K562 (cell line): Measurements from ENCODE around the gene LRRC7. TPM values are rescaled to one million over a fixed set of nuclear protein-coding genes. Genes with fewer than 3 reads are reported as not detected.

Experiments
- ATAC-seq: fragments of 200-7000 bp; cut with Tn5 transposase; 3 replicates; pipeline ENCODE4 v1.9.1; 2020; ENCODE audit warnings: moderate library complexity
- BruUV-seq: library from RNA; stranded (reverse); fragments of 400-500 nt; replicated peaks from 2 replicates; lab custom pipeline; 2021; lab: Mats Ljungman, UMichigan
- CTCF ChIA-PET: fragments of 300-600 bp; formaldehyde crosslinking; extraction: SDS; loops from one replicate; lab custom pipeline; 2021; ENCODE audit warnings: low intra/inter-chr PET ratio; lab: Yijun Ruan, JAX
- POLR2A ChIA-PET: fragments of 300-600, 350-650 bp; sonication (Branson Sonifier 250); formaldehyde crosslinking; extraction: SDS; loops from one replicate; lab custom pipeline; 2021; ENCODE audit warnings: antibody characterized with exemption, inconsistent platforms; lab: Yijun Ruan, JAX
- DNase-seq, 4 experiments: peaks; one replicate each; pipeline versions ENCODE4 v3.0.0 to v3.0.0-alpha.2; 2011 to 2018; ENCODE audit warnings: low spot score in 3 of 4, mixed read lengths in 3 of 4; ENCODE audit errors: extremely low read depth in 1 of 4
- FAIRE-seq: peaks from 2 replicates; lab custom pipeline; 2011; peaks lifted over from hg19 to GRCh38; lab: Jason Lieb, UNC
- H2AFZ ChIP-seq: 2 replicates; pipeline ENCODE4 v1.6.0; 2011; ENCODE audit warnings: low read depth, low read length, control low read depth, inconsistent platforms
- H3K27ac ChIP-seq: fragments of 200-600 bp; 3 replicates; pipeline ENCODE4 v1.8.0; 2011; ENCODE audit warnings: low read depth, mild to moderate bottlenecking, control low read depth, inconsistent platforms, low read length, moderate library complexity, mixed read lengths; ENCODE audit errors: extremely low read depth
- H3K27me3 ChIP-seq, 2 experiments: fragments of 300-600 bp in 1 of 2; 2 replicates in 1 of 2; 3 replicates in 1 of 2; pipeline versions ENCODE4 v1.6.0 to v1.8.0; 2011; ENCODE audit warnings: inconsistent platforms in 2 of 2, low read length in 2 of 2, mild to moderate bottlenecking in 1 of 2, mixed read lengths in 1 of 2, moderate library complexity in 1 of 2; ENCODE audit not compliant: control insufficient read depth in 2 of 2, insufficient read depth in 2 of 2
- H3K36me3 ChIP-seq: fragments of 300-600 bp; 3 replicates; pipeline ENCODE4 v1.8.0; 2011; ENCODE audit warnings: mild to moderate bottlenecking, low read length, inconsistent platforms; ENCODE audit not compliant: control insufficient read depth, insufficient read depth
- H3K4me1 ChIP-seq, 2 experiments: fragments of 200-600 bp in 1 of 2; replicated peaks in 1 of 2; 2 replicates in 1 of 2; 3 replicates in 1 of 2; pipeline versions ENCODE4 v1.5.1 to v1.8.0; 2011; ENCODE audit warnings: inconsistent platforms in 2 of 2, low read length in 2 of 2, mild to moderate bottlenecking in 1 of 2, mixed read lengths in 1 of 2, moderate library complexity in 1 of 2; ENCODE audit not compliant: control insufficient read depth in 2 of 2, insufficient read depth in 2 of 2
- H3K4me2 ChIP-seq: 2 replicates; pipeline ENCODE4 v1.6.1; 2011; ENCODE audit warnings: low read length, control low read depth, inconsistent platforms, mixed read lengths; ENCODE audit not compliant: insufficient read depth
- H3K4me3 ChIP-seq: fragments of 200-600 bp; sonication (generic), shearing (Covaris generic); 2 replicates; pipeline ENCODE4 v1.5.1; 2016; ENCODE audit warnings: control low read depth, inconsistent platforms
- H3K79me2 ChIP-seq: fragments of 200-600 bp; 3 replicates; pipeline ENCODE4 v1.8.0; 2011; ENCODE audit warnings: low read length, inconsistent platforms; ENCODE audit not compliant: control insufficient read depth, insufficient read depth
- H3K9ac ChIP-seq, 2 experiments: 2 replicates each; pipeline versions ENCODE4 v1.6.0 to v1.6.1; 2011; ENCODE audit warnings: low read depth in 2 of 2, low read length in 2 of 2, control low read depth in 1 of 2, inconsistent platforms in 1 of 2, mild to moderate bottlenecking in 1 of 2, mixed read lengths in 1 of 2; ENCODE audit not compliant: insufficient read depth in 1 of 2
- H3K9me1 ChIP-seq: one replicate; pipeline ENCODE4 v1.6.0; 2011; ENCODE audit warnings: inconsistent platforms, mild to moderate bottlenecking, low read length, moderate library complexity; ENCODE audit not compliant: control insufficient read depth, insufficient read depth
- H3K9me3 ChIP-seq: replicated peaks from 2 replicates; pipeline ENCODE4 v1.5.1; 2011; ENCODE audit warnings: low read depth, low read length, inconsistent platforms; ENCODE audit not compliant: control insufficient read depth, insufficient read depth
- H4K20me1 ChIP-seq: replicated peaks from 2 replicates; pipeline ENCODE4 v1.6.1; 2011; ENCODE audit warnings: low read length, inconsistent platforms, mixed read lengths; ENCODE audit not compliant: control insufficient read depth, insufficient read depth
- C11orf30 ChIP-seq: fragments of 450-650 bp; IDR thresholded peaks from 2 replicates; pipeline ENCODE4 v1.6.1; 2016; ENCODE audit warnings: low read depth, mild to moderate bottlenecking
- GATAD2B ChIP-seq: fragments of 450-650 bp; IDR thresholded peaks from 2 replicates; pipeline ENCODE4 v1.6.1; 2017; ENCODE audit warnings: mild to moderate bottlenecking, borderline replicate concordance
- HSF4 ChIP-seq: fragments of 250-450 bp; sonication (Bioruptor Pico); IDR thresholded peaks from 2 replicates; pipeline ENCODE4 v2.1.2; 2022; ENCODE audit warnings: mild to moderate bottlenecking, moderate library complexity, borderline replicate concordance
- NFE2 ChIP-seq: IDR thresholded peaks from 2 replicates; pipeline ENCODE4 v1.6.1; 2014; ENCODE audit warnings: antibody characterized with exemption, low read depth
- NONO ChIP-seq, 2 experiments: fragments of 200-400 bp in 1 of 2; fragments of 450-650 bp in 1 of 2; formaldehyde crosslinking in 1 of 2; IDR thresholded peaks; 2 replicates each; pipeline ENCODE4 v1.6.1; 2017; ENCODE audit warnings: low read depth in 2 of 2, mild to moderate bottlenecking in 2 of 2, moderate library complexity in 2 of 2, low read length in 1 of 2
- PRMT5 ChIP-seq: sonication (generic); formaldehyde crosslinking; IDR thresholded peaks from 2 replicates; pipeline ENCODE4 v1.5.0; 2020; ENCODE audit warnings: missing genetic modification reagents
- SMARCC2 ChIP-seq: fragments of 450-650 bp; IDR thresholded peaks from 2 replicates; pipeline ENCODE4 v1.6.1; 2017; ENCODE audit warnings: antibody characterized with exemption, moderate library complexity, mild to moderate bottlenecking, low read depth
- ZNF140 ChIP-seq: fragments of 250-450 bp; sonication (Bioruptor Pico); IDR thresholded peaks from 2 replicates; pipeline ENCODE4 v1.8.0; 2021; ENCODE audit warnings: moderate library complexity, mild to moderate bottlenecking, inconsistent platforms
- ZNF668 ChIP-seq: fragments of 250-450 bp; sonication (Bioruptor Pico); IDR thresholded peaks from 2 replicates; pipeline ENCODE4 v1.8.0; 2022; ENCODE audit warnings: mild to moderate bottlenecking, inconsistent platforms
- WGBS: fragments of 100-300 bp; shearing (Covaris generic); methylation state at CpG from one replicate; pipeline ENCODE4 v1.1.6; 2016; ENCODE audit warnings: low coverage, mixed read lengths; ENCODE audit not compliant: insufficient coverage; ENCODE audit errors: missing lambda C conversion rate; 5-methylcytosine and 5-hydroxymethylcytosine counted together
- in situ Hi-C: fragments of 300-500 bp; cut with MboI; formaldehyde crosslinking; loops from 4 replicates; pipeline ENCODE4 v1.15.0; 2018; ENCODE audit warnings: inconsistent platforms, mixed read lengths
- intact Hi-C: fragments of 100-400 bp; cut with micrococcal nuclease; formaldehyde crosslinking; loops from 2 replicates; pipeline ENCODE4 v1.14.2; 2022
- polyA plus RNA-seq, 8 experiments: library from polyadenylated mRNA; depleted of rRNA in 4 of 8; stranded (reverse) in 5 of 8; unstranded in 3 of 8; fragments of >200 nt; fragmentation: Nextera tagmentation in 2 of 8; fragmentation: Illumina TruSeq in 1 of 8; extraction: Ambion mirVana in 2 of 8; extraction: Trizol in 1 of 8; gene quantifications; 2 replicates each; pipeline versions ENCODE4 v1.2.1 to v1.2.3, GENCODE V29; 2011 to 2014; ENCODE audit warnings: inconsistent platforms in 1 of 8, missing spikeins in 1 of 8
- total RNA-seq, 7 experiments: library from RNA; depleted of rRNA in 6 of 7; stranded (reverse); fragments of >200 nt in 6 of 7; fragmentation: Illumina TruSeq in 2 of 7; extraction: Trizol in 2 of 7; gene quantifications; 2 replicates each; pipeline versions ENCODE4 v1.2.1 to v1.2.3, GENCODE V29; 2011 to 2021; ENCODE audit warnings: low replicate concordance in 1 of 7
- TF ChIP-seq, protein P1 (sequence below): fragments of 450-650 bp; IDR thresholded peaks from 2 replicates; pipeline ENCODE4 v1.7.0; 2016; ENCODE audit warnings: borderline replicate concordance
- TF ChIP-seq, protein P2 (sequence below): fragments of 450-650 bp; formaldehyde crosslinking; IDR thresholded peaks from 2 replicates; pipeline ENCODE4 v1.4.0; 2020; ENCODE audit warnings: mild to moderate bottlenecking, moderate library complexity
- TF ChIP-seq, protein P3 (sequence below): sonication (generic); formaldehyde crosslinking; IDR thresholded peaks from 2 replicates; pipeline ENCODE4 v1.8.1; 2022; ENCODE audit warnings: missing genetic modification reagents
- TF ChIP-seq, protein P4 (sequence below): fragments of 250-450 bp; sonication (Bioruptor Pico); IDR thresholded peaks from 2 replicates; pipeline ENCODE4 v1.4.0; 2020

The LRRC7 gene
- total and polyA plus RNA-seq, 9 of the 15 experiments (the other 6 are each of a cell fraction or from before 2014, with no cell fraction given) = 0.09 to 0.94 (median 0.49) TPM

DNA sequence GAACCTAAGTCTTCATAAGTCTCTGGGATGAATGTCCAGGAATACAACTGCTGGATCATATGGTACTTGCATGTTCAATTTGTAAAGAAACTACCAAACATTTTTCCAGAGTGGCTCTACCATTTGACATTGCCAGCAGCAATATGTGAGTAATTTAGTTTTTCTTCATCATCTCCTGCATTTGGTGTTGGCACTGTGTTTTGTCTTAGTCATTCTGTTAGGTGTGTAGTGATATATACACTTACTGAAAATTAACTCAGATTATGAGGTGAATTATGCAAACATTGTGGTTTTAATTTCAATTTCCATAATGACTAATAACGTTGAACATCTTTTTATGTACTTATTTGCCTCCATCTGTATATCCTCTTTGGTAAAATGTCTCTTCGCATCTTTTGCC, 499.0 kb downstream of the LRRC7 start:
- FAIRE-seq (no peak), DNase-seq (no peak), ATAC-seq (no peak)
- Histone ChIP-seq H3K9ac (no peak overlapping the region), H3K9me3 (no peaks in the 10 kb centered on the region), H3K9me1 (no peaks in the 10 kb centered on the region), H3K27me3 (no peaks in the 10 kb centered on the region), H3K4me3 (no peak overlapping the region), H3K4me2 (no peak overlapping the region), H3K27ac (no peak overlapping the region), H2AFZ (no peak overlapping the region), H3K79me2 (no peaks in the 10 kb centered on the region), H3K36me3 (no peaks in the 10 kb centered on the region), H3K4me1 (no peaks in the 10 kb centered on the region), H4K20me1 (no peaks in the 10 kb centered on the region)
- ChIA-PET POLR2A (no interaction called here), CTCF (no interaction called here)
- WGBS = 22% methylated on average over 2 of the region's 2 CpGs
- in situ Hi-C loops = no loop called here
- TF ChIP-seq PRMT5 (CRISPR knock-in tag) = no peak
- TF ChIP-seq, protein P1, sequence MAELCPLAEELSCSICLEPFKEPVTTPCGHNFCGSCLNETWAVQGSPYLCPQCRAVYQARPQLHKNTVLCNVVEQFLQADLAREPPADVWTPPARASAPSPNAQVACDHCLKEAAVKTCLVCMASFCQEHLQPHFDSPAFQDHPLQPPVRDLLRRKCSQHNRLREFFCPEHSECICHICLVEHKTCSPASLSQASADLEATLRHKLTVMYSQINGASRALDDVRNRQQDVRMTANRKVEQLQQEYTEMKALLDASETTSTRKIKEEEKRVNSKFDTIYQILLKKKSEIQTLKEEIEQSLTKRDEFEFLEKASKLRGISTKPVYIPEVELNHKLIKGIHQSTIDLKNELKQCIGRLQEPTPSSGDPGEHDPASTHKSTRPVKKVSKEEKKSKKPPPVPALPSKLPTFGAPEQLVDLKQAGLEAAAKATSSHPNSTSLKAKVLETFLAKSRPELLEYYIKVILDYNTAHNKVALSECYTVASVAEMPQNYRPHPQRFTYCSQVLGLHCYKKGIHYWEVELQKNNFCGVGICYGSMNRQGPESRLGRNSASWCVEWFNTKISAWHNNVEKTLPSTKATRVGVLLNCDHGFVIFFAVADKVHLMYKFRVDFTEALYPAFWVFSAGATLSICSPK = no peak
- TF ChIP-seq HSF4 = no peak
- TF ChIP-seq SMARCC2 = no peak
- TF ChIP-seq C11orf30 = no peak
- TF ChIP-seq, protein P2, sequence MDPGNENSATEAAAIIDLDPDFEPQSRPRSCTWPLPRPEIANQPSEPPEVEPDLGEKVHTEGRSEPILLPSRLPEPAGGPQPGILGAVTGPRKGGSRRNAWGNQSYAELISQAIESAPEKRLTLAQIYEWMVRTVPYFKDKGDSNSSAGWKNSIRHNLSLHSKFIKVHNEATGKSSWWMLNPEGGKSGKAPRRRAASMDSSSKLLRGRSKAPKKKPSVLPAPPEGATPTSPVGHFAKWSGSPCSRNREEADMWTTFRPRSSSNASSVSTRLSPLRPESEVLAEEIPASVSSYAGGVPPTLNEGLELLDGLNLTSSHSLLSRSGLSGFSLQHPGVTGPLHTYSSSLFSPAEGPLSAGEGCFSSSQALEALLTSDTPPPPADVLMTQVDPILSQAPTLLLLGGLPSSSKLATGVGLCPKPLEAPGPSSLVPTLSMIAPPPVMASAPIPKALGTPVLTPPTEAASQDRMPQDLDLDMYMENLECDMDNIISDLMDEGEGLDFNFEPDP (CRISPR knock-in tag) = no peak
- no peak for TF ChIP-seq ZNF668 (CRISPR knock-in tag)
- TF ChIP-seq, protein P3, sequence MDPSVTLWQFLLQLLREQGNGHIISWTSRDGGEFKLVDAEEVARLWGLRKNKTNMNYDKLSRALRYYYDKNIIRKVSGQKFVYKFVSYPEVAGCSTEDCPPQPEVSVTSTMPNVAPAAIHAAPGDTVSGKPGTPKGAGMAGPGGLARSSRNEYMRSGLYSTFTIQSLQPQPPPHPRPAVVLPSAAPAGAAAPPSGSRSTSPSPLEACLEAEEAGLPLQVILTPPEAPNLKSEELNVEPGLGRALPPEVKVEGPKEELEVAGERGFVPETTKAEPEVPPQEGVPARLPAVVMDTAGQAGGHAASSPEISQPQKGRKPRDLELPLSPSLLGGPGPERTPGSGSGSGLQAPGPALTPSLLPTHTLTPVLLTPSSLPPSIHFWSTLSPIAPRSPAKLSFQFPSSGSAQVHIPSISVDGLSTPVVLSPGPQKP (CRISPR knock-in tag) = no peak
- TF ChIP-seq, protein P4, sequence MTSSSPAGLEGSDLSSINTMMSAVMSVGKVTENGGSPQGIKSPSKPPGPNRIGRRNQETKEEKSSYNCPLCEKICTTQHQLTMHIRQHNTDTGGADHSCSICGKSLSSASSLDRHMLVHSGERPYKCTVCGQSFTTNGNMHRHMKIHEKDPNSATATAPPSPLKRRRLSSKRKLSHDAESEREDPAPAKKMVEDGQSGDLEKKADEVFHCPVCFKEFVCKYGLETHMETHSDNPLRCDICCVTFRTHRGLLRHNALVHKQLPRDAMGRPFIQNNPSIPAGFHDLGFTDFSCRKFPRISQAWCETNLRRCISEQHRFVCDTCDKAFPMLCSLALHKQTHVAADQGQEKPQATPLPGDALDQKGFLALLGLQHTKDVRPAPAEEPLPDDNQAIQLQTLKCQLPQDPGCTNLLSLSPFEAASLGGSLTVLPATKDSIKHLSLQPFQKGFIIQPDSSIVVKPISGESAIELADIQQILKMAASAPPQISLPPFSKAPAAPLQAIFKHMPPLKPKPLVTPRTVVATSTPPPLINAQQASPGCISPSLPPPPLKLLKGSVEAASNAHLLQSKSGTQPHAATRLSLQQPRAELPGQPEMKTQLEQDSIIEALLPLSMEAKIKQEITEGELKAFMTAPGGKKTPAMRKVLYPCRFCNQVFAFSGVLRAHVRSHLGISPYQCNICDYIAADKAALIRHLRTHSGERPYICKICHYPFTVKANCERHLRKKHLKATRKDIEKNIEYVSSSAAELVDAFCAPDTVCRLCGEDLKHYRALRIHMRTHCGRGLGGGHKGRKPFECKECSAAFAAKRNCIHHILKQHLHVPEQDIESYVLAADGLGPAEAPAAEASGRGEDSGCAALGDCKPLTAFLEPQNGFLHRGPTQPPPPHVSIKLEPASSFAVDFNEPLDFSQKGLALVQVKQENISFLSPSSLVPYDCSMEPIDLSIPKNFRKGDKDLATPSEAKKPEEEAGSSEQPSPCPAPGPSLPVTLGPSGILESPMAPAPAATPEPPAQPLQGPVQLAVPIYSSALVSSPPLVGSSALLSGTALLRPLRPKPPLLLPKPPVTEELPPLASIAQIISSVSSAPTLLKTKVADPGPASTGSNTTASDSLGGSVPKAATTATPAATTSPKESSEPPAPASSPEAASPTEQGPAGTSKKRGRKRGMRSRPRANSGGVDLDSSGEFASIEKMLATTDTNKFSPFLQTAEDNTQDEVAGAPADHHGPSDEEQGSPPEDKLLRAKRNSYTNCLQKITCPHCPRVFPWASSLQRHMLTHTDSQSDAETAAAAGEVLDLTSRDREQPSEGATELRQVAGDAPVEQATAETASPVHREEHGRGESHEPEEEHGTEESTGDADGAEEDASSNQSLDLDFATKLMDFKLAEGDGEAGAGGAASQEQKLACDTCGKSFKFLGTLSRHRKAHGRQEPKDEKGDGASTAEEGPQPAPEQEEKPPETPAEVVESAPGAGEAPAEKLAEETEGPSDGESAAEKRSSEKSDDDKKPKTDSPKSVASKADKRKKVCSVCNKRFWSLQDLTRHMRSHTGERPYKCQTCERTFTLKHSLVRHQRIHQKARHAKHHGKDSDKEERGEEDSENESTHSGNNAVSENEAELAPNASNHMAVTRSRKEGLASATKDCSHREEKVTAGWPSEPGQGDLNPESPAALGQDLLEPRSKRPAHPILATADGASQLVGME (CRISPR knock-in tag) = no peak
- no peak for TF ChIP-seq ZNF140 (CRISPR knock-in tag)
- no peak for TF ChIP-seq NFE2
- no peak for TF ChIP-seq NONO (IDR thresholded peaks at IDR 0.05; ENCODE audit: low read depth in 2 of 2, low read length in 1 of 2)
- TF ChIP-seq GATAD2B = no peak
- intact Hi-C loops = no loop called here
- BruUV-seq = no TSS peak
